GM21528 (cell line): ENCODE measurements around the gene ARHGAP24.

Source experiments
- ATAC-seq: cut with Tn5 transposase; IDR thresholded peaks from one replicate; pipeline ENCODE4 v1.9.1; 2021; ENCODE audit warnings: mild to moderate bottlenecking, moderate library complexity; ENCODE audit not compliant: unreplicated experiment, low FRiP score

Gene ARHGAP24

DNA sequence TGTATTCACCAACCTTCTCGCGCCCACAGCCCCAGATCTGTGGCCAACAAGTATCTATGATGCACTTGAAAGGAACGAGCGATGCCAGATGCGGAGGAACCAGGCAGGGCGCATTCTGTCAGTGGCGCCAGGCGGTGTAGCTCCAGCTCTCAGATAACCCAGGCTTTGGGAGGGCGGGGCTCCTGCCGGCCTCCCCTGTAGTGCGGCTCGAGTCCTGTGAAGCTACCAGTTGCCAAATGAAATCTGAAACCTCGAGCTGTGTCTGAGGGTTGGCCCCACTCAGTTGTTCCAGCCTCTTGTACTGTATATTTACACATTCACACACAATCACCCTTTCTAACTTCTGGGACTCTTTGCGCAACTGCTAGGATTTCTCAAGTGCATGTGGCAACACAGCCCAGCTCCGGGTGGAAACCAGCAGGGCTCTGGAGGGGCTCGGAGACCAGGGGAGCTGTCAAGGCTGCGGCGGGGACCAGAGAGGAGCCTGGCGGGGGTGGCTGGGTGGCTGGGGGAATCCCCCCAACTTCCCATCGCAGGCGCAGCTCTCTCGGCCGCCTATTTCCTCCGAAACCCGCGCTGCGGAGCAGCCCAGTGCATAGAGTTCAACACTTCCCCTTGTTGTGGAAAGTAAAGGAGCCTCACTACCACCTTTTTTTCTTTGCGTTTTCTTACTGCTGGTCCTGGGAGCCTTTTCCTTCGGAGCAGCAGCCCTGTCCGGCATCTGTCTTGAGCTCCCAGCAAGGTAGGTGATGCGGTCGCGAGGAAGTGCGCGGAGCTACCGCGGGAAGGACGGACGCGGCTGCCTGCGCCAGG lies at the start of gene ARHGAP24:
Gene ARHGAP24, plus strand, starts transcription at position 333 of the 813 bp plus-strand sequence.
- ATAC-seq, result peak; percentile 96

DNA sequence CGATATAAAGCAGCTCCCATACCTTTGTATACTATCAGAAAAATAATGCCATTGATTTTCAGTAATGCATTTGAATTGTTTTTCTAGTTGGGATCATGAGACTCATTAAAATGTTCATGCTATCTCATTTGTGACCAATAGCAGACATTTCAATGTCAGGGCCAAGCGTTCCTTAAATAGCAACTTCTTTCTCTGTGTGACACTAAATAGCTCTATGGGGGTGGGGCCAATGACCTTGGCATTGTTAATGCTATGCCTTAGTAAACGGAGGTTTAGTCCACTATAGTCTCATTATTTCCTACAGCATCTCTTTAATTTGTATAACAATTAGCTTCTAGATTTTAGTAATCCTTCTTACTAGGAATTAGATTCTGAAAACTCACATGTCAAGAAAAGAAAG lies 48.6 kb upstream of the ARHGAP24 start:
- ATAC-seq, result no peak

DNA sequence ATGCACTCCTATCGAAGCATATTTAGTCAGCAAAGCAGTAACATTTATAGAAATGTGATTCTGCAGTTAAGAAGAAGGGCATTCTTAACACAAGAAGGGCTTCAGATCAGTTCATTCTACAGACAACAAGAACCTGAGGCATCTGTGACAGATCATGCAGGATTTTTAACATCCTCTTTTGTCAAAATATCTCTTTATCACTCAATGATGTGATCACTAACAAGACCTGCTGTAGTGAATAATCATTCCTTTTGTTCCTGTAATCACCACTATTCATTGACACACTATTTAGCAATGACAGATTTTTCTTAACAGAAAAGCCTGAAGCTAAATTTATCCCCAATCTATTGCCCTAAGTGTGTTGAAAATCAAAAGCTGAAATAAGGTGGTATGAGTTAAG lies 47.8 kb upstream of the ARHGAP24 start:
- no peak for ATAC-seq

DNA sequence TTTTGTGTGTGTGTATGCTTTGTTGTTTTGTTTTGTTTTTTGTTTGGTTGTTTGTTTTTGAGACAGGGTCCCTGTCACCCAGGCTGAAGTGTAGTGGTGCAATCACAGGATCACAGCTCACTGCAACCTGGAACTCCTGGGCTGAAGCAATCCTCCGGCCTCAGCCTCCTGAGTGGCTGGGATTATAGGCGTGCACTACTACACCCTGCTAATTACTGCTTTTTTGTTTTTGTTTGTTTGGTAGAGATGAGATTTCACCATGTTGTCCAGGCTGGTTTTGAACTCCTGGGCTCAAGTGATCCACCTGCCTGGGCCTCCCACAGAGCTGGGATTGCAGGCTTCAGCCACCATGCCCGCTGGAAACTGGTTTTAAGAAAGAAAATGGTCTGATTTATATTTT lies 44.7 kb upstream of the ARHGAP24 start:
- ATAC-seq, result no peak

DNA sequence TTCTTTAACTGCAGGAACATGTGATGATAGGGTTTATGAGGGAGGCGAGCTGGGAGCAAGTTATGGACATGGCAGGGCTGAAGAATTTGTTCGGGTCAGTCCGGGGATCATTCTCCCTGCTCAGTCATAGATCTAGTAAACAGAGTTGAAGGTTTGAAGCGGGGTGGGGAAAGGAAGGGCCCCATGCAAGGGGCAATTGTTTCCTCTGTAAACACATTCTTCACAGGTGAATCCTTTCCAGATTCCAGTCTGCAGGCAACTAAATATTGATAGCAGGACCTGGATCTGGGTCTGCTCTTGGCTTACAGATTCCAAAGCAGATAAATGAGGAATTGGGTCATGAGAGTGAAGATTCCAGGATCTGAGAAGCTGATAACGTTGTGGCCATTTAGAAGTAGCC lies 44.3 kb upstream of the ARHGAP24 start:
- no peak for ATAC-seq

DNA sequence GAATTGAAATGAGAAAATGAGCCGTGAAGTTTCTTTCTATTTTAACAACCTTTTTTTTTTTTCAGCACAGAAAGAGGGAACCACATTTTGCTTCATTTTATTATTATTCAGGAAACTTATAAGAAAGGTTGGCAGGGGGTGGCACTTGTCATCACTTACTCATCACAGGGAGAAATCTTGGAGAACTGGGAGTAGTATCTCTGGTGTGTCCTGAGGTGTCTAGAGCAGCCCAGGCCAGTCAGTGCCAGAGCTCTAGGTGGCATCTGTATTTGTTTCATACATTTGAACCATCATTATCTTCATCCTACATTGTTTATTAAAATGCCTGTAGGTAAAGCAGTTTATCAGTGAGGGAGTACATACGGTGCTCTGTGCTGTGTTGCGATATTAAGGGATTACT lies 43.8 kb upstream of the ARHGAP24 start:
- ATAC-seq, result no peak

DNA sequence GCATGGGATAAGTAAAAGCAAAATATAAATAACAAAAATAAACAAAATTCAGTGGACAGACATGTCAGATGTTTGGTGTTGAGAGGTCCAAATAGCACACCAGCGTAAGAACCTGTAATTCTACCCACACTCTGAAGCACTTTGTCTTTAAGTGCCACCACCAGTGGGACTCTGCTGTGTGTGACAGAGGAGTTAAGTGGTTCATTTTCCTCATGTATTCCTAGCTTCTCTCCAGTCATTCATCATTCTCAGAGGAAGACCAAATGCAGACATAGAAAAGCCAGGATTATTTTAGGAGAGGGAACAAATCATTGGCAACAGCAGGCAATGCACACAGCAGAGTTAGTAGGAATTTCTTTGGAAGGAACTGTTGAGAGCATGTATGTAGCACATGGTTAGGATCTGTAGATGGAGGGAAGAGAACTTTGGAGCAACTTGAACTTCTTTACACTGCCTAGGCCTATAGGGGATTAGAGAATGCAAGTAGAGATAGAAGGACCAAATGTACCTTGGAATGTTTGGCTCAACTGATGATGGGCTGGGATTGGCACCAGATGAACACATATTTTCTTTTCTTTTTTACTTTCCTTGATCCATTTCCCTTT lies 43.0 kb upstream of the ARHGAP24 start:
- ATAC-seq, result no peak

DNA sequence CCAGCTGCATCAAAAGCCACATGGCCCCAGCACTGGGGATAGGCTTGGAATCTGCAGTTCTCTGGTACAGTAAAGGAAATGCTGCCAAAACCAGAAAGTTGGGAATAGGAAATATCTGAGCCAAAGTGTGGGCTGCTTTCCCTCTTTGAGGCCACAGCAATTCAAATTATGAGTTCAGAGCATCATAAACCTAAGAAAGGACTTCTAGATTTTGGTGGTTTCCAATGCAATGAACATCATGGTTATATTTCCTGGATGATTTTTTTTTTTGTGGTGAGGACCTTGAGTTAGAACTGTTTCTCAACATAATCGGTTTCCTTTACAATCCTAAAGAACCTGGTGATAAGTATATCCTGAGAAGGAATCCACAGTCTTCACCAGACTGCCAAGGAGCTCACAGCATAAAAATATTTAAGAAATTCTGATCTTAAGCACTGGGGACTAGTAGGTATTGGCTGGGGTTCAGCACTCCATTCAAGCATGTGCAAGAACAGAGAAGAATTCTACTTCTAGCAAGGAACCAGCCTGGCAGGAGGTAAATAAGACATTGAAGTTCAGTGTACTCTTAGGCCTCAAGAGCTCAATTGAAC lies 29.8 kb upstream of the ARHGAP24 start:
- ATAC-seq, result no peak

DNA sequence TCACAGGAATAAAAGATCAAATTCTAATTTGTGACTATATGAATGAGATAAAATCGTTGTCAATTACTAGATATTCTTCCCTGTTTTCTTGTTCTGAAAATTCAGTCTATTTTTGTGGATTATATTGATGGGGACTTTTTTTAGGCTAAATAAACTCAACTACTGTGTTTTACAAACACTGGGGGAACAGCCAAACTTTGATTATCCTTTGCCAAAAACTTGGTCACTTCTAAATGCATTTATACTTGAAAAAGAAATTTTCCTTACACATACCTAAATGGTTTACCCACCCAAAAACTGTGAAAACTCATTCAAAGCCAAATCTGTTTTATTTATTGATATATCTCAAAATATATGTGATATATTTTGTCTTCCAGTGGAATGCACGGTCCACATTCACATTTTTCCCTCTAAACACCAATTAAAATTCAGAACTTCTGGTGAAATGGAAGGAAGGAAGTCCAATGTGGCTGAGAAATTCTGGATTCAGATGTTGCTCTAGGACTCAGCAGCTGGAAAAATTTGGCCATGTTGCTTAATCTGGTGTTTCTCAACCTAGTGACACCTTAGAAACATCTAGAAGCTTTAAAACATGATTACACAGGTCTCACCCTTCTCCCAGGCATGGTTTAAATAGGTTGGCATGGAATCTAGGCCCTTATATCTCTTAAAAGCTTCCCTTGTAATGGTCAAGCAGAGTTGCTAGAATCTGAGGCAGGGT lies 28.6 kb upstream of the ARHGAP24 start:
- no peak for ATAC-seq

DNA sequence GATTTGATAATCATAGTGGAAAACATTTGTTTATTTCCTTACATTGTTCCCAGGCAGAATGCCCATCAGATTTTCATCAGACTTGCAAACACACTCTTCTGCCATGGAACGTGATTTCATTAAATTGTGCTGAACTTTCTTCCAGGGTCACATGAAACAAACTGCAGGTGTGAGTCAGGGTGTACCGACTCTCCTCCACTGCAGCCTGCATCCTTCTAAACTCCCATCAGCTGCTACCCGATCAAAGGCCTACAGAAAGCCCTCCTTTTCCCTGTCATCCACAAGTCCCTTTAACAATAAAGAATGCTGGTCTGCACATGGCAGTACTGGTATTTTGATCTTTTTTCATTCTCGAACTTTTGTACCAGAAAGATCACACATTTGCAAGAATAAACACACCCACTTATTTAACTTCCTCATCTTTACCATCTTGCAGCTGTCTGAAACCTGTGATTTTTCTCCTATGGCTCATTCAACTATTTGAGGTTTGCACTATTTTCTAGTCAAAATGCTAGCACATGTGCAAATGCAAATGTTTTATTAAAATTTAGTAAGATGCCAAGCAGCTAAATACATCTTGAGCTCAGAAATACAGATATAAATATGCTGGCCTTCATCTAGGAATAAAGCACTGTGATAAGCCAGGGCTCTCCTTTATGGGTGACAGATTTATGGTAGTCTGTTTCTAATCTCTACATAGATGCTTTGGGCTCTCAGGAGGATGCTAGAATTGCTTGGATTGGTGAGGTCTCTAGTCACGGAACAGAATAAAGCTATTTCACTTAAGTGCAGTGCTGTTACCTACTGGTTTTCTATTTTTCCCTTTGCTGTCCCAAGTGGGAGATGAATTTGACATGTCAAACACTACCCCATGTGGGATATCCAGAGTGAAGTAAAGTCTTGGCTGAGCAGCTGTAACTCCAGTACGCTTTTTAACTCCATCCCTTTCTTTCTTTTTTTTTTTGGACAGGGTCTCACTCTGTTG lies 25.8 kb upstream of the ARHGAP24 start:
- ATAC-seq, result no peak

DNA sequence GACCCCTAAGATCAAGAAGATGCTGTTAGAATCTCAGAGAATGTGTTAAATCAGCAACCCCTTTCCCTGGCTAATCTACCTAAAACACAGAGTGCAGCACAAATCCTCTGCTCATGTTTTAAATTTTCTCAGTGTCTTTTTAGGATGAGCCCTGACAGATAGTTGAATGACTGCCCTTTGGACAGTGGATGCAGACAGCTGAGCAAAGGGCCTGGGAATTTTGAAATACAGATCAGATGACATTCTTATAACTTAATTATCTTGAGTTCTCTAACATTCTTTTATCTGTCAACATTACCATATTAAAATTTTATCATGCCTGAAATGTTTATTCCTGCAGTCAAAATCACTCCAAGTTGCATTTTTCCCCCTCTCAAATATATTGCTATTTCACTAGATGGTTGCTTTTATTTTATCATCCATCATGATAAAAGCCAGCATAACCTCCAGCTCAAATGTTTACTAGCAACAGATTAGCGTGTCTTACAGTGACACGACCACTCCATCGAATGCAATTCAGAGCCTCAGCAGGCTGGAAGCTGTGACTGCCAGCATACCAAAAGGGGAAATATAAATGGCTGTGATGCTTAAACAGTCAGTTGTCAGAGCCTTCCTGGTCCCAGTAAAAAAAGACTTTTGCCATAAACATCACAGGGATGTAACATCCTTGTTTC lies 22.8 kb upstream of the ARHGAP24 start:
- ATAC-seq, result no peak

DNA sequence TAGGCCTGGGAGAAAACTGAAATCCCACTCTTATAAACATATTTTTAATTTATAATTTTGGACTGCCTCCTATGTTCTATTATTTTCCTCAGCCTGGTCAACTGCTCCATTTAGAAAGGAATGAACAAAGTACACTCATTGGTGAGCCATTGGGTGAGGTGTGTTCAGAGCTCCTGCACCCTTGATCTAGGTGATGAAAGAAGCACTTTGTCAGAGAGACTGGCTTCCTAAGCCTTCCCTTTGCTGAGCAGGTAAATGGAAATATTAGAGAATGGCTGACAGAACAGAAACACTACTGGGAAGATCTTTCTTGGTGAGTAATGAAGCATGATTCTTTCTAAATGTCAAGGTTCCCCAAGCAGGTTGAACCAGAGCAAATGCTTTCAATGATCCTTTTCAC lies 19.0 kb upstream of the ARHGAP24 start:
- ATAC-seq, result no peak

DNA sequence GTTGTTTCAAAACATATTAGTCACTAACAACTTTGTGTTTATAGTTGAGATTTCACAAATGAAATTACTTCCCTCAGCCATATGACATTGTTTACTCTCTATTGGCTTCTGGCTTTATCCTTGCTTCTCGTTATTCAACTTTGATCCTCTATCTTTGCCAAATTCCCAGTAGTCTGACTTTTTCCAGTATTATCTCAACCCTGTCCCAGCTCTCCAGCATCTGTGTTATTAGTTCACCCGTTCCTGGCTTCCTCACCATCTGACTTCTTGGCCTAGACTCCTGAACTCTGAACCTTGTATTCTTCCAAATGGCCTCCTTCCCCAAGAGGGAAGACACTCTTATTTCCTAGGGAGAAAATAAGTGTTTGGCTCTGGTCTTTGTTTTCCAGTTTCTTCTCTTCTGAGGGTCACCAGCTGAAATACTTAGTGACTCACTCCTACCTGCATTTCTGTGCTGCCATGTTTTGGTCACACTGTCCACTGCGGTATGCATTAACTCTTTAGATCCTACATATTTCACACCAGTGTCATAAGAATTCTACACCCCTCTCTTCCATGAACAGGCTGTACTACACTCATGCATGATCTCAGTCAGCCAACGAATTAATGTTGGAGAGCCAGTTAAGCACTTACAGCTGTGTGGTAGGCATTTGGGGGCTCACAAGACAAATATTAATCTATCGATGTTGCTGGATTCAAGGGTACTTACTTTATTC lies 17.0 kb upstream of the ARHGAP24 start:
- no peak for ATAC-seq

DNA sequence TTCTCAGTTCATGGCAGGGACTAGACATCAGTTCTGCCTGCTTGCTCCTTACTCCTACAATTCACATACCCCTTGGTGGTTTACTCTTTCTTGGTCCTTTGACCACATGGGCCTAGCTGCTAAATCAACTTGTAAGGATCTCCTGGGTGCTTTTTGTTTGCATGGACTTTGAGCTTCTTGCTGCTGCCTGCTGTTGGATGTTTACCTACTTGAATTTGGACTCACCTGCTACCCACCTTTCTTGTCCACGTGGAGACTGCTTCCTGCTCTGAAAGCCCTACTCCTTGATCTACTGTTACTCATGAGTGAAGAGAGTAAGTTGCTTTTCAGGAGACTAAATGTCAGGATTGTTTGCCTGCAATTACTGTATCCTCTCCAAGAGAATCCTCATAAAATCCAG lies 15.2 kb upstream of the ARHGAP24 start:
- ATAC-seq, result no peak

DNA sequence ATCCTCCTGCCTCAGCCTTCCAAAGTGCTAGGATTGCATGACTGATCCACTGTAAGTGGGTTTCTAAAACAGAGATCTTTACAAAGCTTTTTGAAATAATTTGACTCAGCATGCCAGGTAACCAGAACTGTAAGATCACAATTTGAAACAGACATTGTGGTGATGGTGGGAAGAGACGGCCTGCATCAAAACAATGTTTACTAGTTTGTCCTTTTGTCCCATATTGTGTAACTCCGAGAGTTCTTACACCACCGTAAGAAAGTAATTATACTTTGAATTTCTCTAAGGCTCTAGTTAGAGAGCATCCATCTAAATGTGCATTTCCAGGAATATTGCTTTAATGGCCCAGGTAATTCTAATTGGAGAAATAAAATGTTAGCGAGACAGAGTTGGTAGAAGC lies 594 bp upstream of the ARHGAP24 start:
- ATAC-seq, result no peak

DNA sequence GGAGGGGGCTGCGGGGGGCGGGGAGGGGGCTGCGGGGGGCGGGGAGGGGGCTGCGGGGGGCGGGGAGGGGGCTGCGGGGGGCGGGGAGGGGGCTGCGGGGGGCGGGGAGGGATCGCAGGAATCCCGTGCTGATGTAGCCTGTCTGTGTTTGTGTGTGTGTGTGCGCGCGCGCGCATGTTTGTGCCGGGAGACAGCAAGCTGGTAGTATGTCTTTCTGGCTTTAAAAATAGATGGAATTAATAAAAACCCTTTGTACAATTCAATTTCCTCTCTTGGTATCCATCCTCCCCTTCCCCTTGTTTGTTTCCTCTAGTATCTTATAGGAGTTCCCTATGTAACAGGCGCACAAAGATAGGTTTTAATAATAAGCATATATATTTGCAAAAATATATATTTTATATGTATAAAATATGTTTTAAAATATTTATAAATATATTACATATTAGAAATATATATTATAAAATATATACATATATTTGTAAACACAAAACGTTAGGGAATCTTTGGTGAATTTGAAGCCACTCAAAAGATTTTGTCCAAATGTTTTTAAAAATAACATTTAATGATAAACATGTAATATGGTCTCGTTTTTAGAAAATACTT lies 782 bp downstream of the ARHGAP24 start:
- no peak for ATAC-seq

DNA sequence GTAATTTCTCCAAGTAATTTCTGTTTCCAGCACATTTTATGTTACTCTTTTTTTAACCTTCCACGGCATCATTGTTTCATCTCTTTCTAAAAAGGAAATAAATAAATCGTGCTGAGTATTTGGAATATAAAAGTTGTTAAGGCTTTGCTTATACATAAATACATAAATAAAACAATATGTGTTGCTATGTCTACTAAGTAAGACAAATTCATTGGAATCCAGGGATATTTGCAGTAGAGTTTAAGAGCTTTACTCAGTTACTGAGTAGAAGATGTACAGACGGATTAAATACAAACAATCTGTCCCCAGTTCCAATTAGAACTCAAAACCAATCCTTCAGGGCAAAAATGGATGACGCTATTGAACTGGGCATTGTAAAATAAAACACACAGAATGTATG lies 1.4 kb downstream of the ARHGAP24 start:
- no peak for ATAC-seq

DNA sequence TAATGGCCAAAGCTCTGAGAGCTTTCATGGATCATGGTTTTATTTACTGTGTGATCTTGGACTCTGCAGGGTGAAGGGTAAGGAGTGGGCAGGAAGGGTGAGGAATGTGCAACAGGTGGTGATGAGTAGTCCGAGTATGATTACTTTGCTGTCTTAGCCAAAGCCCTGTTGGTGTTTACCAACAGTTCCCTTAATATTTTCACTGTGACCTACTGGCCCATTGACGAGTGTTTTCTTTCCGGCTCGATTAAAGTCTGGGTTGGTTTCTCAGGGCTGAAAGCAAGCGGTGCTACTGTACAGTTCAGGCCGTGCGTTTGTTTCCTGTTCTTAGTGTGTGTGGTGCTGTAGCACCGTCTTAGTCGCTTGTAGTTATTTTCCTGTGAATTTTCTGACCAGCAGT lies 2.6 kb downstream of the ARHGAP24 start:
- no peak for ATAC-seq

DNA sequence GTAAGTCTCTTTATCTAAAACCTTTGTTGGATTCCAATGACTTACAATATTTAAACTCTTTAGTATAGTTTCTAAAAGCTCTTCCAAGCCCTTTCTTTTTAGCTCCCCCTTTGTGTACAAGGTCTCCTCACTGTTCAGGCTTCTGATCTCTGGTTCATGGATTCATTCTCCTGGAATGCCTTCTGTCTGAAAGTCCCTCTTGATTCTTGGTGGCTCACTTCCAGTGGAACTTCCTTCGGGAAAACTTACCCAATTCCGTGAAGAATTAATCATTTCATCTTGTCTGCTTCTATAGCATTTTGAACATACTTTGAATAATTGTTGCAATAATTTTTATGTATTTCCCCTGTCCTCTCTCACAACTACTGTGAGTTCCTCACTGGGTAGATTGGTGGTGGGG lies 3.6 kb downstream of the ARHGAP24 start:
- ATAC-seq, result no peak
